ENCODE data around the gene MGST2.

GRCh38 chr4:139711461-139711860 is 45.8 kb downstream of the MGST2 start:
- TF ChIP-seq CTCF (IDR thresholded peaks at IDR 0.05; ENCODE audit: insufficient read depth, low read depth, low read length) (no peak), EZH2 (IDR thresholded peaks at IDR 0.05; ENCODE audit: insufficient read depth, low read length) (no peak)
